GM21526 (cell line): ENCODE measurements around the gene CHST11.

Experiments used
- ATAC-seq: cut with Tn5 transposase; IDR thresholded peaks from one replicate; pipeline ENCODE4 v1.9.1; 2021; ENCODE audit warnings: moderate library complexity; ENCODE audit not compliant: unreplicated experiment, low FRiP score

The CHST11 gene

DNA sequence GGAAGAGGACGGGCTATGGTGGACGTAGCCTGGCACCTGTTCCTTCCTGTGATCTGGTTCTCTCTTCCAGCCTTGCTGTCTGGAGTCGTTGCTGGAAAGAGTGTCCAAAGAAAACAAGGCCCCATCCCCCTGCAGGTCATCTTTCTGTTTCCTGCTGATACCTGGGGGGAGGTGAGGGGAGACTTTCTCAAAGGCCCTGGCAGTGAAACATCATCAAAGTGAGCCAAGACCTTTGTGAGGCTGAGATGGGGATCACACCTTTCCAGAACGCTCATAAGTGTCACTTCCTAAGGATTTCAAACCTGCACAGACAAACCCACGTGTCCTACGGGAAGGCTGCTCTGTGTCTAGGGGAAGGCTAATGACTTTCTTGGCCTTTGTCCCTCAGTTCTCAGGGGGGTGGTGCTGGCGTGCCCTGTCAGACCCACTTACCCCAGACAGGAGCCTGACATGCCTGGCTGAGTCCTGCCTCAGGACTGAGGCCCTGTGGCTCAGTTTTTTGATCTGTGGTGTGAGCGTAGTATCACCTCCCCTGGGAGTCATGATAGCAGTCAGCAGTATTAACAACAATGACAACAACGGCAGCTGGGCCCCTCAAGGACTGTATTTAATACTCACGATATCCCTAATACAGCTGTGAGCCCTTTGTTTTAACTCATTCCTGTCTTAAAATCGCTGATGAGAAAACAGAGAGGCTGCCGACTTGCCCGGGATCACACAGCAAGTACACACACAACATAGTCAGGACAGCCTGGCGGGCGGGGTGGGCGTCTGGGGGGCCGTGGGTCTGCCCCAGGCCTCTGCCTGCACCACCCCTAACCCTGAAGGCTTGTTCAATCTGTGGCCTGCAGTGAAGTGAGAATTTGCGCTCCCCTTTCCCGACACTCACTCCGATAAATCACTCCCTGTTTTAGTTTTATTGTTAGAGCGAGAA is 266.1 kb downstream of the CHST11 start:
- ATAC-seq: no peak

DNA sequence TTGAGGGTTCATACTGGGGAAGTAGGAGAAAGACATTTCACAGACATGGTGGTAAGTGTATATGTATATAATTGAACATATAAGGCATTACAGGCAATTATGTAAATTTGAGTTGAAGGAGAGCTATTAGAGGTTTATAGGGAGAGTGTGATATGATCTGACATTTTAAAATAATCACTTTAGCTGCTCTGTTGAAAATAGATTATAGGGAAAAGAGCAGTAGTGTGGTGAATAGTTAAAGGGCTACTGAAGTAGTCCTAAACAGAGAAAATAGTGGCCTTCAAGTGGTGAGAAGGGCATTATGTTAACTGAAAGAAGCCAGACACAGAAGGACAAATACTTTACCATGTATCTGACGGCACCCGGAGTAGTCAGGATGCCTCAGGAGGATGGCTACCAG is 267.1 kb downstream of the CHST11 start:
- ATAC-seq: no peak

DNA sequence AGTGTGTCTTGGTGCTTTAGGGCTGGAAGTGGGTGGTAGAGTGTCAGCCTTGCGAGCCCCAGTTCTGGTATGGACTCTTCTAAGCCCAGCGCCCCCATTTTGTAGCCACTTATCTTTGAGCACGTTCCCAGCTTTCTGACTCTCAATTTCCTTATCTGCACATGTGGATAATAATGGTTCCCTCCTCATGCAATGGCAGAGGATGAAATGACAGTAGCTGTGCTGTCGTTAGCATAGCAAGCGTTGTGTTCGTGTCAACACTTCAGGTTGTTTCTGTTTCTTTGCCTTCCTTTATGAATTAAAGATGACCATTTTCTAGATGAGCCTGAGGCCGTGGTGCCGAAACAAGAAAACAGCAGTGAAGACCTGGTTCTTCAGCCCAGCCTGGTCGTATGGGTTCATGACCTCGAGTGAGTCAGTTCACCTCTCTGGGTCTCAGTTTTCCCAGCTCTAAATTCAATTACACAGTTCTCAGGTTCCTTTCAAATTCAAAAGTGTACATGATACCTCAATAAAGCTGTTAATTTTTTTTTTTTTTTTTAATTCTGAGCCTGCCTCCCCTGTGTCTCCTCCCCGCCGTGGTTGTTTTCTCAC is 268.3 kb downstream of the CHST11 start:
- no peak for ATAC-seq

DNA sequence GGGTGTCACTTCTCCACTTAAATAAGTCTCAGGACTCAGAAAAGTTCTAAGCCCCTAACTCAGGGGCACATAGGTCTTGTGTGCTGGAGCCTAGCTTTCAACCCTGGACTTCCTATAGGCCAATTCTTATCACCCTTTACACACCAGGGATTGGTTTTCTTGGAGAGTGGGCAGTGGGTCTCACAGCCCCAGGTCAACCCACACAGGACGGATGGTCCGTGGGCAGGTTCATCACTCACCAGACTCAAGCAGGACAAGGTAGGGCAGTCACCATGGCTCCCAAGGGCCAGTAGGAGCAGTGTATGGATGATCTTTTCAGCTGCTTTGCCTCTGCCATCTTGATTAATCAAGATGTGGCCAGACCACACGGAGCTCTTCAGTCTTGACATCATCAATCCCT is 268.9 kb downstream of the CHST11 start:
- ATAC-seq: no peak

DNA sequence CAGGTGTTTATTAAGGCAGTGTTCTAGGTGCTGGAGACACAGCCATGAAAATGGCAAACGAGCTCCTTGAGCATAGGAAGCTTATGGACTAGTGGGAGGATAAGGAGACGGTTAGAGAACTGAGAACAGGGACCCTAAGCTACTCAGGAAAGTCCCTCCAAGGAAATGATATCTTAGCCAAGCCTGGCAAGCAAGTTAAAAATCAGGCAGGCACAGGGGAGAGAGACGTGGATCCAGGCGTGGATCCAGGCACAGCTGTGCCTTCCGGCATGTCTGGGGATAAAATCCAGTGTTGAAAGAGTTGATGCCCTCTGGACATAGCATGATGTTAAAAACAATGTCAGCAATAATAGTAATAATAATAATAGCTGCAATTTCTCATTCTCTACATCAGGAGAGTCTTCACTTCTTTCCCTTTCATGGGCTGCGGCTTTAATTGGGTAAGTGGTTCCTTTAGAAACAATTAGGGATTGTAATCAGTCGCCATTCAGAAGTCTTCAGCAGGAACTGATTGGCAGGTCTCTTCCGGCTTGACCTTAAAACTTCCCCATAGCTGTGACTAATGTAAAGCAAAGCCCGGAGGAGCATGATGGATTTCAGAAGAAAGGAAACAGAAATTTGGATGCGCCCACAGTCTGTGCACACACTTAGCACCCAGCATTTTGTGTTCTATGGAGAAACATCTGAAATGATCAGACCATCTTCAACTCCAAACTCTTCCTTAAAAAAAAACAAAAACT is 271.1 kb downstream of the CHST11 start:
- ATAC-seq: no peak

DNA sequence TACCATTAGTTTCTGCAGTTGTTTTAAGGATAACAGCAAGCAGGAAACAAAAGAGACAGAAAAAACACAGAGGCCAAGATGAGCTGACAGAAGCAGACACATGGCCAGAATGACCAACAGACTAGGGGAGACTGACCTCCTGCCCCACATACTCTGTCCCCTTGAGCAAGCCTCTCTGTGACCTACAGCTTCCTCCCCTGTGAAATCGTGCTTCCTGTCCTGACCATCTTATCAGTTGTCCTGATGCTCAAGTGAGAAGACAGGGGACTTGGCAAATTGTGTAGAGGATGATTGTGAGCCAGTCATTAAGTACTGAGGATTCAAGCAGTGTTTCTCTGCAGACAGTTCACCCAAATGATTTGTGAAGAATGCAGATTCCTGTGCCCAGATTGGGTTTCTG is 272.3 kb downstream of the CHST11 start:
- ATAC-seq: no peak

DNA sequence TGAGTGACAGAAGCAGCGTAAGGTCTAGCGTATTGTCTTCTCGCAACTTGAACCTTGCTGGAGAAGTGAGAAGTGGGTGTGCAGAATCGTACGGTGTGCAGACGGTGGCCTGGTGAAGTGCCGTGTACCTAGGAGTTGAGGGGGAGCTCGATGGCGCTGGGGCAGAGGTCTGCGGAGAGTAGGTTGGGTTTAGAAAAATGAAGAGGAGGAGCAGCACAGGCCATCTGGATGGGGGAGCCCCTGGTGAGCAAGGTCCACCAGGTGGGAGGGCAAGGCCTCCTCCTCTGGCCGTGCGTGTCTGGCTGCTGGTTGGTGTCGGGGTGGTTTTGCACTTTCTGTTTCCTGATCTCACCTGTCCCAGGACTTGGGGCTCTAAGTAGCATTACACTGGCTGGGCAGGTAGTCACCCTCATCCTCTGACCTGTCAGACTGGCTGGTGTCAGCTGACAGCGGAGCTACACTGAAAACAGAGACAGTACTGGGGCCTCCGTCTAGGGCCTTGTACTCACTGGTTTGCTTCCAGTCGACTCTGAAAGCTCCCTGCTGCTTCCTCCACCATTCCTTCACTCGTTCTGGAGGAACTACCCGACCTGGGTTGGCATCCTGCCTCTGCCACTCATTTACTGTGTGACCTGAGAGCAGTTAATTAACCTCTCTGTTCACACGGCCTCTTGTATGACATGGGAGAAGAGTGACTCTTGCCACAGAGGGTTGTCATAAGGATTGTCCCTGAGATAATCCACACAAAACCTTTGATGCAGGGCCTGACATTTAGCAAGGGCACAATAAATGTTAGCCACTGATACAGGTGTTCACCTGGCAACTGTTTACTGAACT is 273.1 kb downstream of the CHST11 start:
- no peak for ATAC-seq

DNA sequence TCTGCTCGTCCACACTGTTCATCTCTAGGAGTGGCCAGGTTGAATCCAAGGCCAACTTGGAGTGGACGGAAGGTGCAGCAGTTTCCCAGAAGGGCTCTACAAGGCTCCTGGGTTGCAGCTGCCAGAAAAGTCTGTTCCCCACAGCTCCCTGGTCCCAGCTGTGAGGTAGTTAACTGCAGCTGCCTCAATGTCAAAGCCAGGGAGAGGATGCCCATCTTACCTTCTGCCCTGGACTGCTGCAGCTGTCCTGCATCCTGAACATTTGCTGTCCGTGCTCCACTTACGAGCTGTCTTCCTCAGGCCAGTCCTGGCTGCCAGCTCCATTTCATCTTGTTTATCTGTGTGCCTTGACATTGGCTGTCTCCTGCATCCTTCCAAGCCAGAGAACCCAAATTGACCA is 274.0 kb downstream of the CHST11 start:
- no peak for ATAC-seq

DNA sequence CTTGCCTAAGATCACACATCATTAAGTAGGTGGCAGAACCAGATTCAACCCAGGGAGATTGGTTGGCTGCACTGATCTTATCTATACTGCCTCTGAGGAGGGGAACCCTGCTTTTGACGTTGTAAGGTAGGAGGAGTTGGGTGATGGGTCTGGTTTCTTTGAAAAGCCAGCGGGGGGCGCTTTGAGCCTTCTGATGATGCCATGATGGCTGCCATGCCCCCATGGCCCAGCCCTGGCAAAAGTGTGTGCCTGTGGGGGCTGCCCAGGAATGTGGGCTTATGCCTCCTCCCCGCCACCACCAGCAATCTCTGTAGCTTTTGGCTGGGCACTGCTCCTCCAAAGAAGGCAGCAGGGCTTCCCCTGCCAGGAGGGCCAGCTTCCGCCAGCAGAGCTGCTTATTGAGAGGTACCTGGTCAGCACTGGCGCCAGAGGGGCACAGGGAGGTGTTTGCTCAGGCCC is 277.0 kb downstream of the CHST11 start:
- no peak for ATAC-seq

DNA sequence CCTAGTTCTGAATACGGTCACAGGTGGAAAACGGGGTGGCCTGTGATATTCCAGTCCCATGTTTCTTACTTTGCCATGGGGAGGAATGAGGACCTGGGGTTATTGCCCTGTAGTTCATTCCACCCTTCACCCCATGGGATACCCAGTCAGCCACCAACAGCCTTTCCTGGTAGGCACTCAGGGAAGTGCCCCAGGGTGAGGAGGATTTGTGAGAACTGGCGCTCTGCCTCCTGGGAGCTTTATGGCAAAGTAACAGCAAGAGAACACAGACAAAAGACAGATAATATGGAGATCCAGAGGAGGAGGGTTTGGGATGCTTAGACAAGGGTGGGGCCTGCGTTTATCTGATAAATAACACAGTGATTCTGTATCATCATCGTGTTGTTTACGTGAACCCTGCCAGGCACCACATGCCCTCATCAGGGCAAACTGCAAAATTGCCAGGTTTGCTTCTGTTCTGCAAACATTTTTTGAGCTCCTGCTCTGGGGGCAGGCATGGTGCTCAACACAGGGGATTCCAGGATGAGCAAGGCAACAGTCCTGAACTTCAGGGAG is 277.9 kb downstream of the CHST11 start:
- ATAC-seq: no peak

DNA sequence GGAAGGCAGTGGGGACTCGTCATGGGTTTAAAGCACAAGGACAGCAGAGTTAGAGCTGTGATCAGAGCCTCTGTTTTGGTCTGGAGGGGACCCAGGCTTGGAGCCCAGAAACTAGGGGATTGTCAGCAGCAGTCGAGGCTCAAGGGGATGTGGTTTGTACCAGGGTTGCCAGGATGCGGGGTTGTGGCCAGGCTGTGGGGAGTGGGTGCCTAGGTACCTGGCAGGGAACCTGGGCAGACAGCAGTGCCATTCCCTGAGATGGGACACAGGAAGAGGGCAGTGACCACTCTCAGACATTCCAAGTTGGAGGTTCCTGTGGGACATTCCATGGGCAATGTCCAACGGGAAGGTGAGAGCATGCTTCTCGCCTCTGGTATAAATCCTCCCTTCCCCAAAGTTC is 279.1 kb downstream of the CHST11 start:
- no peak for ATAC-seq

DNA sequence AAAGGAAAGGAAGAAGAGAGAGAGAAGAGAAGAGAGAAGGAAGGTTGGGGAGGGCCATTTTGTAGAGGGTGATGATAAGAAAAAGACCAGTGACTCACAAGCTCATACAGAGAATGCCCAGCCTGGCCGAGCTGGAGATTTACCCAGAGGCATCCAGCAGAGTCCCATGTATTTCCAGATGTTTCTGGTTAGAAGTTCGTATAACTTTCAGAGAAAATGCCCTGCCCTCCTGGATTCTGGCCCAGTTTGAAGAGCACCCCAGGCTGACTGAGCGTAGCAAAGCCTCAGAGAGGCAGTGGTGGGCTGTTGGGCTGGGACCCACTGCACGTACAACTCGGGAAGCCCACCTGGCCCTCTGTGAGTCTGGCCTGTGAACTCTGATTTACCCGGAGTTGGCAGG is 279.6 kb downstream of the CHST11 start:
- ATAC-seq: no peak

DNA sequence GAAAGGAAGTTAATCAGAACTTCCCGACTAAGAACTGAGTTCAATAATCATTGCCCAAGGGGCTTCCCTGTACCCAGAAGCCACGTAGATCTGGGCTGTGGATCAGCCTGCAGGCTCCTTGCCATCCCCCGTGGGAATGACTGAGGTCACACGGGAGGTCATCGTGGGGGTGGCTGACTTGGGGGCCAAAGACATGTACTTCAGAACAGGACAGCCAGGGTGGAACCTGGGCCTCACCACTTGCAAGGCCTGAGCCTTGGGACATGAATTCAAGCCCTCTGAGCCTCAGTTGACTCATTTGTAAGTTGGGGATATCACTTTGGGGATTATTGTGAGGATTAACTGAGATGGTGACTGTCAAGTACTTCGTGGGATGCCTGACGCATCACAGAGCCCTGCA is 280.4 kb downstream of the CHST11 start:
- no peak for ATAC-seq

DNA sequence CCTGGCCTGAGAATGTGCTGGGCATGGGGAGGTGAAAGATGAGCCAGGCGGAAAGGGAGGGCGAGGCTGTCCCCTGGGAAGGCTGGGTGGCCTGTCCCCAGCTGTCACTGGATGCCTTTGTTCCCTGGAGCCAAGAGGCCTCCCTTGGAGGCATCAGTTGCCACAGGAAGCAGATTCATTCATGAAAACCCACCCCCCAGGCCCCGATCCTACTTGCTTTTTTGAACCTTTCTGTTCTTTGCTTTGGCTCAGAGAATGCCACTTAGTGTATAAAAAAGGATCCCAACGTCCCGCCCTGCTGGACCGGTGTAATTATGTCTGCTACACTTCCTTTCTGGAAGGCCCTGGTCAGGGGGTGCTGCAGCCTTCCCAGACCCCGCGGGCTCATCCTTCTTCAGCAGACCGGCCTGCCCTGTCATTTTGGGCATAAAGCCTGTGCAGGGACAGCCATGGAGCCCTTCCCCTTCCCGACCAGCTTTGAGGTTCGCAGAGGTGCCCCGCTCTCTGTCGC is 281.1 kb downstream of the CHST11 start:
- no peak for ATAC-seq

DNA sequence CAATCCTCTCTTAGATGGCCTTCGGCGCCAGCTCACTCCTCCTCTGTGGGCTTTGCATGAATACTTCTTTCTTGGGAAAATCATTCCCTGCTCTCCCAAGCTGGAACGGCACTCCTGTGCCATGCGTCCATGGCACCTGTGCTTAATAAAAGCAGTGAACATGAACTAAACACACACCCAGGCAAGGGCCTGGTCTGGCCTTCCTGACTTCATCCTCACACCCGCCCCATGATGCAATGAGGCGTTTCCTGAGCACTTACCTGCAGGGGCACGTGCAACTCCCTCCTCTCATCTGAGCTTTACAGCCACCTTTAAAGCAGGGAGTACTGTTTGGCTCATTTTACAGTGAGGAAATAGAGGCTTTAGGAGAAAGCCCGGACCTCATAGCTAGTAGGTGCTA is 281.6 kb downstream of the CHST11 start:
- ATAC-seq: no peak

DNA sequence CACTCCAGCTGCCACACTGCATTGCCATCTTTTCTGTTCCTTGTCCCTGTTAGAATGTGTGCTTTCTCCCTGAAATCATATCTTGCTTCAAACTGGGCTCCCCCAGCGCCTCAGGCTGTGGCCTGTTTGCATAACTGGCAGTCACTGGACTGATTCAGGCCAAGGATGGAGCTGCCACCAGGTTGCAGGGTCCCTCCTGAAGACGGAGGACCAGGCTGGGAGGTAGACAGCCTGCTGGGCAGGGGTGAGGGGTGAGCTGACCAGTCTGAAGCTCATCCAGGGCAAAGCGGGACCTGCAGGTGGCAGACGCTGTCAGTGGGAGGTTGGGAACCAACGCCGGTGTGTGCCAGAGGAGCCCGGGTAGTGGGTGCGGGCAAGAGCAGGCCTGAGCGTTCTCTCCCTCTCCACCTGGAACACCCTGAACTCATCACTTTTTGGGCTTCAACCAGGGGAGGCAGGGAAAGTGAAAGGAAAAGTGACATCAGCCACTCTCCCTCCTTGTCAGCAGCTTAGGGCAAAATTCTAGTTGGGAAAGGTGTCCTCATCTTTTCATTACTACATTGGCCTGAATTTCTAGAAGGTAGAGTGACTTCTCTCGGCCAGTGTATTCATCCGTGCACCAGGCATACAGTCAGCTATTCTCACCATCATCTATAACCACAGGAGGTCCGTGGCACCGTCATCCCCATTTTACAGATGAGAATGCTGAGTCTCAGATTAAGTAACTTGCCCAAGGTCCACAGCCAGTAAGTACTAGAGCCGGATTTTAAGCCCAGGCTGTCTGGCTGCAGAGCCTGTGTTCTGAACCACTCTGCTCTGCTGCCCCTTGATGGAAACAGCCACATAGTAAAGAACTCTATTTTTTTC is 282.3 kb downstream of the CHST11 start:
- ATAC-seq: no peak

DNA sequence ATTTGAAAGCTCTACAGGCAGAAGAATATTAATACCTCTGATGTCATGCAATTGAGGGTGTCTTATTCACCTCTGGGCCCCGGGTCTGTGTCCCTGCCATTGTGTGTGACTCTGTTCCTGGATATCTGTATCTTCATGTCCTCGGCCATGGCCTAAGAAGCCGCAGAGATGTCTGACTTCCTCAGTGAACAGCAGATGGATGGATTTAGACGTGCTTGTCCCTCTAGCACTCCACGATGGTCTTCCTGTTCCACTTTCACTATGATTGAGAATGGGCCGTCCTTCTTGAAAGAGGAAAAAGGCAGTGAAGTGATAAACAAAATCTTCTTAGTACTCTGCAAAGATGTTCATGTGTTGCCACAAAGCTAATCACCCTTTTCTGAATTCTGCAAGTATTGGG is 283.9 kb downstream of the CHST11 start:
- ATAC-seq: no peak

DNA sequence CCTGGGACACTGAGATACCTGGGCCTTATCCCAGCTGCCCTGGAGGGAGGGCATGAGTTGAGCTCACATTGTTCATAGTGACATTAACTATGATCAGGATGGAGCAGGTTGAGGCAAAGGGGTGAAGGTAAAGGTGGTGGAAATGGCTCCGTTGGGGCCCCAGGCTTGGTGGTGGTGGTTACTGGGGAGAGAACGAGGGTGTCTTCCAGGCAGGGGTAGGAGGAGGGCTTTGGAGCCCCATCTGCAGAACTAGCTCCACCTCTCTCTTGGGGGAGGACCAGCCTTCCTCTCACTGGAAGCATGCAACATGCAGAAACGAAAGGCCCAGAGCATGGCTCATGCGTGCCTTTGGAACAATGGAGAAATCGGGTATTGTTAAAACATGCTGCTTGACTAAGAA is 284.3 kb downstream of the CHST11 start:
- ATAC-seq: no peak
